Measurements from ENCODE around the gene COL25A1. TPM values are rescaled to one million over a fixed set of nuclear protein-coding genes. Genes with fewer than 3 reads are reported as not detected.
"Not testable (repeated sequence)": the region's sequence is repeated elsewhere in the genome, so short reads cannot be mapped to it uniquely, and the experiment has no call there.

Gene COL25A1
- total RNA-seq, 1 donor from 2014 or later: 14.7 TPM

DNA sequence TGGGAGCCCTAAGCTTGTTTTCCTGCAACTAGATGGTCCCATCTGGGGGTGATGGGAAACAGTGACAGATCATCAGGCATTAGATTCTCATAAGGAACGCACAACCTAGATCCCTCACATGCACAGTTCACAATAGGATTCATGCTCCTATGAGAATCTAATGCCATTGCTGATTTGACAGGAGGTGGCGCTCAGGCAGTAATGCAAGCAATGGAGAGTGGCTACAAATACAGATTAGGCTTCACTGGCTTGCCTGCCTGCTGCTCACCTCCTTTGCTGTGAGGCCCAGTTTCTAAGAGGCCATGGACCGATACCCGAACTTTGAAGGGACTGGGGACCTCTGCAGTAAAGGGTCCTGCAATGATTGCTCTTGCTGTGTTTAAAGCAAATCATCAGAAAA lies 225.7 kb downstream of the COL25A1 start:
- not testable (repeated sequence) for DNase-seq (ENCODE audit: low spot score in 2 of 2); FAIRE-seq

DNA sequence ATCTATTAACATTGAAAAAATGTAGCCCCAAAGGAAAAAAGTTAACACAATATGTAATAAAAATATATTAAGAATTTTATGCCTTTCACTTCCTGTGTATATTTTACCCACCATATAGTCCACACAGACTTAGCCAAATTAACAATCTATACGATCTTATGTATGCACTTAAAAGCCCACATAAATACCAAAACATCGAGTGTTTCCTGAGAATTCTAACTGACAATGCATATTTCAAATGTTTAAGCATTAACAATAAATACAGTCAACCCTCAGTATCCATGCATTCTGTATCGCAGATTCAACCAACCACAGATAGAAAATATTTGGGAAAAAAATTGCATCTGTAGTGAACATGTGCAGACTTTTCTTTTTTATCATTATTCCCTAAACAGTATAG lies 226.8 kb downstream of the COL25A1 start:
- DNase-seq (ENCODE audit: low spot score in 2 of 2): no peak
- no peak for FAIRE-seq

DNA sequence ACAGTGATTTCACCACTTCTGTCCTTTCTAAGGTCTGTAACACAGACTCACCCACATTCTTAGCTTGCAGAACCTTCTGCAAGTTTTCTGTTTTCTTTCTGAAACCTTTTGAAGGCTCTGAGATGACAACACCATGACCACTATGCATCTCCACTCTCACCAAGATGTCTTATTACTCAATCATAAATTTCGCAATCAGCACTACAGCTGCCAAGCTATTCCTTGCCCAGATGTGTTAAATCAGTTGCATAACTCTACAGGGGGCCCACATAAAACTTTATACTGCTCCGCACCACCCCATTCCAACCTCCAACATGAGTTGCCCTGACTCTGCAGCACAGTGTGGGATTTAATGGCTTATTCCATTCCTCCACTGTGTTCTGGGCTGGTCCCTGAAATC lies 229.9 kb downstream of the COL25A1 start:
- FAIRE-seq (no peak), DNase-seq (ENCODE audit: low spot score in 2 of 2) (no peak)

DNA sequence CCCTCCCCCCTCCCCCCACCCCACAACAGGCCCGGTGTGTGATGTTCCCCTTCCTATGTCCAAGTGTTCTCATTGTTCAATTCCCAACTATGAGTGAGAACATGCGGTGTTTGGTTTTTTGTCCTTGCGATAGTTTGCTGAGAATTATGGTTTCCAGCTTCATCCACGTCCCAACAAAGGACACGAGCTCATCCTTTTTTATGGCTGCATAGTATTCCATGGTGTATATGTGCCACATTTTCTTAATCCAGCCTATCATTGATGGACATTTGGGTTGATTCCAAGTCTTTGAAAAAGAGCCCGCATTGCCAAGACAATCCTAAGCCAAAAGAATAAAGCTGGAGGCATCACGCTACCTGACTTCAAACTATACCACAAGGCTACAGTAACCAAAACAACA lies 231.8 kb downstream of the COL25A1 start:
- not testable (repeated sequence) for FAIRE-seq; DNase-seq (ENCODE audit: low spot score in 2 of 2)

GRCh38 chr4:109067508-109068235 lies 234.8 kb downstream of the COL25A1 start:
- FAIRE-seq (no peak), DNase-seq (ENCODE audit: low spot score in 2 of 2) (no peak)

DNA sequence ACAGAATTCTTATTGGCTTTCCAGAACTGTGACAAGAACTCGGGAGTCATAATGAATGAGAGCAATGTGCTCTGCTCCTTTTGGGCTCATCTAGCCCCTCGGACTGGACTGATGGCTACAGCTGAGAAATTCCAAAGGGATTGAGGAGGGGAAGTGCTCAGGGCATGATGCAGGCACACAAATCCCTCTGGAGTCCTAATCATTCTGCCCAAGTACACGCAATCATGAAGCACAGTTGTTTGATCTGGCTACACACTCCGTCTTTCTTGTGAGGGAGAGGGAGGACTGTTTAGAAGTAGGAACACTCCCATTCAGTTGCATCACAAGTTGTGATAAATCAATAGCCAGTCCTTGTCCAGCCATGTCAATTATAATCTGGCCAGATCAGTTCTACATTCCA lies 237.5 kb downstream of the COL25A1 start:
- FAIRE-seq: no peak
- DNase-seq (ENCODE audit: low spot score in 2 of 2): no peak

DNA sequence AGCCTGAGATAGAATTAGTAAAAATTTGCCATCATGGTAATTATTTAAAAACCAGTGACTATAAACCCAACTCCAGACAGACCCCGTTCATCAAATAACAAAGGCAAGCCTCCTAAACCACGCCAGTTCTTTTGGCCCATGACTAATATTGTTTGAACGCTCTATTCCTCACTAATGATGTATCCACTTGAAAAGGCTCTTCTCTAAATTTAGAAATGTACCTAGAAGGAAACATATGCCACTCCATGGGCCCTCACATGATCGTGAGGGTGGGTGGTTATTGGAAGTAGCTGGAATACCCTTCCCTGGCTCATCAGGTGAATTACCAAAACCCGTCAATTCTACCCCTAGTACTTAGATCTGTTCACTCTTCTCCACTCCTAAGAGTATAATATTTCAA lies 249.2 kb downstream of the COL25A1 start:
- no peak for DNase-seq (ENCODE audit: low spot score in 2 of 2)
- FAIRE-seq: no peak

DNA sequence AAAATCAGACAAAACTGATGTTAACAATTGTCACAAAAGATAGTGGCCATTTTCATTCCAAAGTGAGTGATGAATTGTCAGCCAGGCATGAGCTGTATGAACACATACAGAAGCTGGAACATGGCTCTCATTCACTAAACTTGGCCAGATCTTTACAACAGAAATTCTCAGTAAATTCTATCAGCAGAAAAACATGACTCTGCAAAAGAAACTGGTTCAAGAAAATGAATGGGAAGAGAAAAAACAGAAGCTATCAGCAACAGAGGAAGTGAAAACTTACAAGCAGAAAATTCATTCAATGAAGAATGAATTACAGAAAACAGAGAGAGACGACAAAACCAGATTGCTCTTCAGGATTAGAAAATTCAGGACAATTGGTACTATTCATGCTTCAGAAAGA lies 249.6 kb downstream of the COL25A1 start:
- no peak for FAIRE-seq

DNA sequence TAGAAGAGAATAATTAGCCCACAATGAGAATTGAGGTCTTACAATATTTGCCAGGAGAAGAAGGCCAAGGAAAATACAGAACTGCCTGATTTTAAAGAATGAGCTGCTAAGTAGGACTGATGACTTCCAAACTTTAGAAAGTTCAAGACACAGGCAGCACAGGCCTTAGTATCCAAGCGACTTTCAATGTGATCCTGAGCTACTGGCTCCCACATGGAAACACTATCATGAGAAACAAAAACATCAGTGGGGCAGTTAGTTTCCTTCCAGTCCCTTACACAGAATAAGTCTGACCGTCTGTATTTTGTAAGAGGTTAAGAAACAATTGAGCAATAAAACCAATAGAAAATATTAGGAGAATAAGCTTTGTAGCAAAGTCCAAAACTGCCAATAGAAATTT lies 251.4 kb downstream of the COL25A1 start:
- FAIRE-seq (no peak), DNase-seq (ENCODE audit: low spot score in 2 of 2) (no peak)

More for the DNA sequence above, 249.6 kb downstream of the COL25A1 start:
- DNase-seq (ENCODE audit: low spot score in 2 of 2): no peak

- DNase-seq (ENCODE audit: low spot score in 2 of 2) (no peak), FAIRE-seq (no peak)
Observed at GRCh38 chr4:109049926-109050325, 252.5 kb downstream of the COL25A1 start.

DNA sequence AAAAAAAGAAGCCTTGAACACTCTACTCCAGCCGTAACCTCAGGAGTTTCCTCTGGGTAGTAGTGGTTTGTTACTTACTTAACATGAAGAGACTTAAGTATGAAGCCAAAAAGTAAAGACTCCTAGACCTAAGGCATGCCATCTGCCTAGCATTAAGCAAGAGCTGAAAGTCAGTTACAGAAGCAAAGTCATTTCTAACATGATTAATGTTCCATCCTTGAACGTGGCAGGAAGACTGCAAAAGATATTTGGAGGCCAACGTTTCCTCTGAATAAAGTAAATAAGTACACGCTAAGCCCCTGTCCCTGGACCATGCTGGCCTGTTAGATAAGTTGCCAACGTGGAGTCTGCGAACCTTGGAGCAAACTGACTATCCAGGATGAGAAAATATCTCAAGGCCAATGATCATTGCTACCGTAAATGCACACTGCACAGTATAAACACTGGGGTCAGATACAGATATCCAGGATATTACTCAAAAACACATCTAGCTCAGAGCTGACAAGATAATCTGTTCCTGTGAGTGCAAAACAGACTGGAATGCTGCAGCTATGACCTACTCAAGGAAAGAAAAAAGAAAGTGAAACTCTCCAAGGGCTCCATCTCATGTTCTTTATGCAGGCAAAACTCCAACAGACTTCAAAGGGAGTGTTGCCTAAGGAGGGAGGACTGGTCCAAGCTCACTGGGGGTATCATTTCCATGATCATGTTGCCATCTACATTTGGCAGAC lies 255.8 kb downstream of the COL25A1 start:
- DNase-seq (ENCODE audit: low spot score in 2 of 2) (no peak), FAIRE-seq (no peak)

DNA sequence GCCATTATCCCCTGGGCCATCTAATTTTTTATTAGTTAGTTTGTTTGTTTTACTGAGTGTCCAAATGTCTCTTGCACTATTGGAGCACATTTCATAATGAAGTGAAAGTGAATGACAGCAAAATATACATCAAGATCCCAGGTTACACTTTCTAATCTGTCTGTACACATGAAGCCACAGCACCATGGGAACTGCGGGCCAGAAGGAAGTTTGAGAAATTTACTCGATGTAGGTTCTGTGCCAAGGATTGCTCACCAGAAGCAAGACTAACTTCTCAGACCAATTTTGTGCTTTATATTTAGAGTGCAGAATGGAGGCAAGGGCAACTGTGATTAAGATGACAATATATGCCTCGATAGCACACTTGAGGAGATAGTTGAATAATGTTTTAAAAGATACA lies 258.0 kb downstream of the COL25A1 start:
- DNase-seq (ENCODE audit: low spot score in 2 of 2) (no peak), FAIRE-seq (no peak)

- DNase-seq (ENCODE audit: low spot score in 2 of 2) (no peak), FAIRE-seq (no peak)
Observed at GRCh38 chr4:109043286-109043685, 259.2 kb downstream of the COL25A1 start.

GRCh38 chr4:109041463-109042360 lies 260.7 kb downstream of the COL25A1 start:
- DNase-seq (ENCODE audit: low spot score in 2 of 2) (no peak), FAIRE-seq (no peak)

DNA sequence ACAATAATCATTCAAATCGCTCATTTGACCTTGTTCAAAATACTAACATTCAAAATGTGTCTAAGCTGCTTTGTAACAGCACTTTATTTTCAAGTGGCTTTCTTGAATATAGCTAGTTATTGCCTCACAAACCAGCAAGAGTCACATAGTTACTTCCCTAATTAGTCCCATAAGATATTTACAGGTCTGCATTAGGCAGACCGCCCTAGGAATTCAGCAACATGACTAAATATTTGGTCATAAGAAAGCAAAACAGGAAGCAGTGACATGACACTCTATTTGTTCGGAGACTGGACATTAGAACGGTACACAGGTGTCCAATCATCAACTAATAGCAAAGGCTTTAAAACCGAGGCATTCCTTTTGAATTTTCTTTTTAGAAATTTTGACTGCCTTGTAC lies 262.0 kb downstream of the COL25A1 start:
- FAIRE-seq (no peak), DNase-seq (ENCODE audit: low spot score in 2 of 2) (no peak)

DNA sequence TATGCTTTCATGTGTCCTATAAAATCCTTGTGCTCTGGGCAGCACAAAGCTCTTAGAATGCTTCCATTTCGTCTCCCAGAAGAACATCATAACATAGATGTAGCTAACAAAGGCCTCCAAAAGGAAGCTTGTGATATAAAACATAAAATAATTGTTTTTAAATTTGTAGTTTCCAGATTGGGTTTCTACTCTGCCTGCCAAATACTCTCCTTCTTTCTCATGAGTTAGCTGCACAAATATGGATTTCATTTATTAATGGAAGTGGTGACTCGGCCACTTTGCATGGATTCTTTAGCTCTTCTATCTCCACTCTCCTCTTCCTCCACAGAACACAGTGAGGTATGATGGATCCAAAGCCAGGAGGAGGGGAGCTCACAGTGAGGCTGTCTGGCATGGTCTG lies 265.4 kb downstream of the COL25A1 start:
- no peak for DNase-seq (ENCODE audit: low spot score in 2 of 2)
- no peak for FAIRE-seq

- DNase-seq (ENCODE audit: low spot score in 2 of 2) (no peak), FAIRE-seq (no peak)
Observed at GRCh38 chr4:109033993-109034392, 268.5 kb downstream of the COL25A1 start.

DNA sequence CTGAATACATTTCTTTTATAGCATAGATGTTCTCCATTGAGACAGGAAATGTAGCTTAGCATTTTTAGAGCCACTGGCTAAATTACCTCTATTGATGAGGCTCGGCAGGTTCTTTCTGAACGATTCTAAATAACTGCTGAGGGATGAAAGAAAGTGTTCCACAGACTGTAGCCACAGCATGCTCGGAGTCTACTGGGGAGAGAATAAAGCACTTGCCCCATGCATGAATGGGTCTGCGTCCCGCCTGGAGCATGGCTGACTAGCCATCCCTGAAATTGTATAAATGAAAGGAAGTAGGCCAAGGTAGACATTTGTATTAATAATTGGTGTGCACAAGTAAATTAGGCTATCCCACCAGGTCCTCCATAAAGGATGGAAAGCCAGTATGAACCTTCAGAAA lies 269.8 kb downstream of the COL25A1 start:
- DNase-seq (ENCODE audit: low spot score in 2 of 2): no peak
- no peak for FAIRE-seq

- FAIRE-seq (no peak), DNase-seq (ENCODE audit: low spot score in 2 of 2) (no peak)
Observed at GRCh38 chr4:109029987-109030386, 272.5 kb downstream of the COL25A1 start.

- DNase-seq (ENCODE audit: low spot score in 2 of 2) (no peak), FAIRE-seq (no peak)
Observed at GRCh38 chr4:109027016-109027500, 275.4 kb downstream of the COL25A1 start.

DNA sequence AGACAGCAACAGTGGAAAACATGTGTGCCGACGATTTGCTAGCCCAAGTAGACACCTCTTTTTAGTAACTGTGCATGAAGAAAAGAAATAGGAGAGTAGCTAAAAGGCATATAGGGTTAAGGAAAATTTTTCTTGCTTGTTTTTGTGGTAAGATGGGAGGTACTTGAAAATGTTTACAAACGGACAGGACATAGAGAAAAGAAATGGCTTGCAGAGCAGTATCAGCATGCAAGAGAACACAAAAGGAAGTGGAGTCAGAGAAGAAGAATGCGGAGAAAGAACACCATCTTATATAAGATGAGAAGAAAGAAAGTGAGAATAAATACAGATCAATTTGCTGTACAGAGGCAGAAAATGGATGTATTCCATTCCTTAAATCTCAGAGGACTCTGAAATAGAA lies 275.9 kb downstream of the COL25A1 start:
- FAIRE-seq: no peak
- no peak for DNase-seq (ENCODE audit: low spot score in 2 of 2)

Data from frontal cortex (tissue), 4 donors.